GM04504 (cell line): Measurements from ENCODE around the gene COL6A1.
"Not testable (repeated sequence)": the region's sequence is repeated elsewhere in the genome, so short reads cannot be mapped to it uniquely, and the experiment has no call there.

ENCODE experiments used
- DNase-seq: peaks from one replicate; pipeline ENCODE4 v3.0.0-alpha.2; 2012; ENCODE audit warnings: low read depth

Gene COL6A1

GRCh38 chr21:45965084-45965809 lies 16.3 kb upstream of the COL6A1 start:
- no peak for DNase-seq

GRCh38 chr21:45966791-45967394 lies 14.7 kb upstream of the COL6A1 start:
- no peak for DNase-seq

GRCh38 chr21:45969921-45970673 lies 11.5 kb upstream of the COL6A1 start:
- no peak for DNase-seq

DNA sequence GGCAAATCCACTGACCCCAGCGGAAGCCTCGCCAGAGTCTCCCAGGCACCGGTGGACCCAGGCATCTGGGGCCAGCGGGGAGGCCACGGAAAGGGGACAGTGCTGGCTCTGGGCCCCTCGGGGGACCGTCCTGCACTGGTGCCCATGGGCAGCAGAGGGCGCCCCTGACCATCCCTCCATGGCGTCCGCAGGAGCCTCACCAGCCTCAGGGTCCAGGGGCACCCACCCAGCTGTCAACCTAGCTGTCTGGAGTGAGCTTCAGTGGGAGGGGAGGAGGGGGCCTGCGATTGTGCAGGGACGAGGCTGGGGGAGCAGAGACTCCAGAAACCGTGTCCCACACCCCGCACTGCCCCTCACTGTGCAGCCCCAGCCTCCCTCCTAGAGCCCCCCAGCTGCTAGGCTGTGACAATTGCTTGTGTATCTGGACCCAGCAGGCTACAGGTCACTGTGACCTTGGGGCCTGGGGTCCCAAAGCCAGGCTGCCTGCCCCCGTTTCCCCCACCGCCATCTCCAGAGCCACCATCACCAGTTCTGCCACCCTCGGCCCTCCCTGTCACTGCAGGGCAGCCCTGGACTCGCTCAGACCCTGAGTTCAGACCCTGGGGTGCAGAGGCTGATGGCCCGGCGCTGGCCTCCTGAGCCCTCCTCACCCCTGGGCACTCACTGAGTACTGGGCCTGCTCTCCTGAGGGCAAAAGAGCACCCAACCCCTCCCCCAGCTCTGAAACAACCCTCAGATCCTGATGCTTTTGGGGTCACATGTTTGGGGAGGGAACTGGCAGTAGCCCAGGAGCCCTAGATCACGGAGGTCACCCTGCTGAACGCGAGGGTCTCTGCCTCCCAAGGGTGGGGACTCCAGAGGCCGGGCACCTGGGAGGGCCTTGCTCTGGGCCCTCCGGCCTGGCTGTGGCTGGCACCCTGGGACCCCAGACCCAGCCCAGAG lies 10.6 kb upstream of the COL6A1 start:
- DNase-seq: no peak

DNA sequence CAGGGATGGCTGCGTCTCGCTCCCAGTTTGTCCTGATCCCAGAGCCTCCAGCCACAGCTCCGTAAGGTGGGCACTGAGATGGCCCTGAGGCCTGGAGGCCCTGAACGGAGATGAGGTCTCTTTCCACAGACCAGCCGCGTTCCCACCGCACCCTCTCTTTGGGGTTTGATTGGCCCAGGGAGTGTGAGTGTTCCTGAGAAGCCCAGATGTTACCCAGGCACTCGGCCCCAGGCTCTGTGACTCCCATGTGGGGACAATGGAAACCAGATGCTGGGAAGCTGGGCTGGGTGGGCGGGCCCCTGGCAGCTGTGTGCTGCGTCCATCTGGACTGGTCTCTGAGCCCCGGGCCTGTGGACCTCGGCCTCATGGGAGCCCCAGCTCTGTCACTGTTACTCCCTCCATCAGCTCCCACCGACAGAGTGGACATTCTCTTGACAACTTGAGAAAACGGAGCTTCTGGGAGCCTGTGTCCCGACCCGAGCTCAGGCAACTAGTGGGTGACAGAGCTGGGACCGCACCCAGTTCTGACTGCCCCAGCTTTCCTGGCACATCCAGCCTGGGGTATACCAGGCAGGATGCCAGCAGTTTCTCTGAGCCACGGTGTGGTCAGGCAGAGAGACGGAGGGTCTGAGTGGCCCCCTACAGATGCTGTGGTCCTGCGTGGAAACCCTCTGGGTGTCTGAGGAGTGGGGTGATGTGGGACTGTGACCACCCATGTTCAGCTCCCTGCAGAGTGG lies 9.8 kb upstream of the COL6A1 start:
- DNase-seq: peak; percentile 92

- no peak for DNase-seq
These were observed 9.2 kb upstream of the COL6A1 start for GRCh38 chr21:45972353-45972715.

DNA sequence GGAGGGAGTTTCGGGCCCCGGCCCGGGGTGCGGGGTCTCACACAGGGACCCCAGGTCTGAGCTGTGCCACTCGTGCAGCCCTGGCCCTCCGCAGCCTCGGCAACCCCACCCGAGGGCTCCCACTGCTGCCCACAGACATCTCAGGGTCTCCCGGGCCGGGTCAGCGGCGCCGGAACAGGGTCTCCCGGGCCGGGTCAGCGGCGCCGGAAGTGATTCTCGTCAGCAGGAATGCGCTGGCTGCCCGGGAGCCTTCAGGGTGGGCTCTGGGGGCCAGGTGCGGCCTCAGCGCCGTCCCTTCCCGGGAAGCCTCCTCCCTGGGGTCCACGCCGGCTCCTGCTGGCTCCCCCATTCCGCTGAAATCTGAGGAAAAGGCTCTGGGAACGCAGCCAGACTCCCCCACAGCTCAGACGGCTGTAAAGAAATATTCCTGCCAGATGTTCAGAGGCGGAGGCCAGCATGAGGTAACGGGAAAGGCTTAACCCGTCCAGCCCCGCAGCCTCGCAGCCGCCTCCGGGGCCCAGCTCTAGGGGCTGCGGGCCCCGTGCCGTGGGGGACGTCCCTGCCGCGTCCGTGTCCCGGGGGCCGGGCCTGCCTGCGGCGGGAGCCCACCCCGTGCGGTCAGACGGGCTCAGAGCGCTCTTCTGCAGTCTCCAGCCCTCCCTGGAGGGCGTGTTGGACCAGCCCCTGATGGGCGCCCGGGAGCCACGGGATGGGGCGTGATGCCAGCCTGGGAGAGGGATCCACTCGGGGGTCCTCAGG lies 8.7 kb upstream of the COL6A1 start:
- peak; percentile 80 for DNase-seq

GRCh38 chr21:45973475-45974072 lies 8.0 kb upstream of the COL6A1 start:
- DNase-seq: no peak

GRCh38 chr21:45974073-45975019 lies 7.2 kb upstream of the COL6A1 start:
- no peak for DNase-seq

GRCh38 chr21:45975020-45975666 lies 6.4 kb upstream of the COL6A1 start:
- no peak for DNase-seq

DNA sequence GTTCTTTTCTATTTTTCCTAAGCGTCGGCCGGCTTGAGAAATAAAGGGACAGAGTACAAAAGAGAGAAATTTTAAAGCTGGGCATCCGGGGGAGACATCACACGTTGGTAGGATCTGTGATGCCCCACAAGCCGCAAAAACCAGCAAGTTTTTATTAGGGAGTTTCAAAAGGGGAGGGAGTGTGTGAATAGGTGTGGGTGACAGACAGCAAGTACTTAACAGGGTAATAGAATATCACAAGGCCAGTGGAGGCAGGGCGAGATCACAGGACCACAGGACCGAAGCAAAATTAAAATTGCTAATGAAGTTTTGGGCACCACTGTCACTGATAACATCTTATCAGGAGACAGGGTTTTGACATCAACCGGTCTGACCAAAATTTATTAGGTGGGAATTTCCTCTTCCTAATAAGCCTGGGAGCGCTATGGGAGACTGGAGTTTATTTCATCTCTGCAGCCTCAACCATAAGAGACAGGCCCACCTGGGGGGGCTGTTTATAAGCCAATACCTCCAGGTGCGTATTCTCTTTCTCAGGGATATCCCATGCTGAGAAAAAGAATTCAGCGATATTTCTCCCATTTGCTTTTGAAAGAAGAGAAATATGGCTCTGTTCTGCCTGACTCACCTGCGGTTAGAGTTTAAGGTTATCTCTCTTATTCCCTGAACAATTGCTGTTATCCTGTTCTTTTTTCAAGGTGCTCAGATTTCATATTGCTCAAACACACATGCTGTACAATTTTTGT lies 5.7 kb upstream of the COL6A1 start:
- DNase-seq: not testable (repeated sequence)

DNA sequence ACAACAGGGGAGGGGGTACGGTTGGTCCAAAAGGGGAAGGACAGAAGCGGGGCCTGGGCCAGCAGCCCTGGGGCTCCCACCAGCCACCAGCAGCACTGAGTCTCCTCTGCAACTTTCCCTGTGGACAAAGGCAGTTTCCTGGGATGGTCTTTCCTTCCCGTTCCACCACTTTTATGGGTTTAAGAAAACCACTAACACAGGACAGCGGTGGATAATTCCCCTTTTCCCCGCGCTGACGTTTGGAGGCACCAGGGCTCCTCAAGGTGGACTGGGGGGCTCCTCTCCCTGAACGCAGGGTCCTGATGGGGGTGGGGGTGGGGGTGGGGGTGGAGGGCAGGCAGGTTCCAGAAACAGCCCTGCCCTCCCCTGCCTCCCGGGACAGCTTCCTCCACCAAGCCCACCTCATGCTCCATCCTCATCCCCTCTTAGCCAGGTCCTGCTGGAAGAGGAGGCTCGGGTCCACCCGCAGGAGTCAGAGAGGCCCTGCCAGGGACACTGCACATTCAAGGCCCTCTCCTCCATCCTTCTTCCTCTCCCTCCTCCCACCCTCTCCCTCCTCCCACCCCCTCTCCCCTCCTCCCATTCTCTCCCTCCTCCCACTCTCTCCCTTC lies 4.8 kb upstream of the COL6A1 start:
- no peak for DNase-seq

DNA sequence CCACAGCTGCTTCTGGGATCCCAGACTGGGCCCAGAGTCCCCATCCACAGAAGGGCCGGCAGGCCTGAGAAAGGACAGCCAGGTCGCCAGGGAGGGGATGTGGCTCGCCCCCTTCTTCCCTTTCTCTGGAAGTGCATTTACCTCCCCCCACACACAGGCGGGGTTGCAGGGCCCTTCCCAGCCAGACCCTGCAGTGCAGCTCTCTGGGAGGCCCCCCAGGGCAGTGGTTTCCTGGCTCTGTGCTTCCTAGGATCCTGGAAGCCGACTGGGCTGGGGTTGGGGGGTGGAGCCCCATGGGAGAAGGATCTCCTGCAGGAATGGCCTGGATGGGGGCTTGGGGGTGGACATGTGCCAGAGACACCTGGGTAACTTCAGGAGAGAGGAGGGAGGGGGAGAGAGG lies 4.2 kb upstream of the COL6A1 start:
- DNase-seq: no peak

DNA sequence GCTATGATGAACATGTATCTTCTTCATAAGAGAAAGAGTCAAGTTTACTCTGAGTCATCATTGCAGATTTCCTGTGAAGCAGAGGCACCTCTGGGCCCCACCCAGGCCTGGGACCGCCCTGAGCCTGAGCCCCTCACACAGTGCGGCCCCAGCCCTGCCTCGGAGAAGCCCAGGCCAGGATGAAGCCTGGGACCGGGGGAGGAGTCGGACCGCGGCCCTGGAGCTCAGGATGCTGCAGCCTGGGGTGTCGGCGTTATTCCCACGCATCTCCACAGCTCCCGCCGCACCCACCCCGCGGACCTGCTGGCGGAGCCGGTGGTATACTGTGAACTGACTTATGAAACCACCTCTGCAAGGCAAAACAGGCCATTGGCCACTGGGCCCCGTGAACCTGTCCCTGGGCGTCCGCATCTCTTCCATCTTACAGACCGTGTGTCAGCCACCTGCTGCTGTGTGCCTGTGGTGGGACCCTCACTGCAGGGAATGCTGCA lies 2.4 kb upstream of the COL6A1 start:
- DNase-seq: no peak

DNA sequence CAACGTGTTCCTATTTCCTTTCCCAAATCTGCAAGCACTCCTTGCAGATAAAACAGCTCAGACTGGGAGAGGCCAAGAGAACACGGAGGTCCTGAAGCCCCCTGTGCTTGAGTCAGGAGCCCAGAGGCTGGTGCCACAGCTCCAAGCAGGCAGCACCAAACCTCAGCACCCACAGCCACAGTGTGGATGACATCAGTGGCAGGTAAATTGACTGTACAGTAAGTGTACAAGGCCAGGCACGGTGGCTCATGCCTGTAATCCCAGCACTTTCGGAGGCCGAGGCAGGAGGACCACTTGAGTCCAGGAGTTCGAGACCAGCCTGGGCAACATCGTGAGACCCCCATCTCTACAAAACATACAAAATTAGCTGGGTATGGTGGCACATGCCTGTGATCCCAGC lies 1.9 kb upstream of the COL6A1 start:
- DNase-seq: no peak

GRCh38 chr21:45980271-45980670 lies 1.3 kb upstream of the COL6A1 start:
- DNase-seq: no peak

GRCh38 chr21:45980697-45981096 lies 873 bp upstream of the COL6A1 start:
- DNase-seq: no peak
